Tibial nerve (tissue), 3 donors: ENCODE data around the gene CKS1B.

ENCODE experiments used
- CTCF ChIP-seq, 5 experiments: fragments of 200-600 bp in 3 of 5; fragments of 450-650 bp in 2 of 5; sonication (generic) in 3 of 5; IDR thresholded peaks; one replicate each; pipeline ENCODE4 v1.5.1; 2016 to 2019; ENCODE audit warnings: antibody characterized with exemption in 5 of 5, mild to moderate bottlenecking in 3 of 5, moderate library complexity in 2 of 5
- POLR2A ChIP-seq, 2 donors: fragments of 450-650 bp; IDR thresholded peaks; one replicate each; pipeline ENCODE4 v1.6.1; 2017; ENCODE audit warnings: antibody characterized with exemption in 2 of 2, mild to moderate bottlenecking in 2 of 2, moderate library complexity in 2 of 2

GRCh38 chr1:154983776-154984466 is 9.4 kb downstream of the CKS1B start:
- TF ChIP-seq CTCF (IDR thresholded peaks at IDR 0.05) (no peak), POLR2A (IDR thresholded peaks at IDR 0.05) (no peak)
